Forelimb muscle (tissue), 1 donor: ENCODE measurements around the gene GAS2L3. TPM values are rescaled to one million over a fixed set of nuclear protein-coding genes. Genes with fewer than 3 reads are reported as not detected.
"Not testable (repeated sequence)": the region's sequence is repeated elsewhere in the genome, so short reads cannot be mapped to it uniquely, and the experiment has no call there.

ENCODE experiments used
- DNase-seq: peaks from one replicate; pipeline ENCODE4 v3.0.0-alpha.2; 2013; ENCODE audit warnings: low read depth
- polyA plus RNA-seq: library from polyadenylated mRNA; unstranded; fragments of 120-200 nt; gene quantifications from one replicate; pipeline ENCODE4 v1.2.1, GENCODE V29; 2013; ENCODE audit not compliant: insufficient read length

Gene GAS2L3
- polyA plus RNA-seq, result 15.9 TPM

DNA sequence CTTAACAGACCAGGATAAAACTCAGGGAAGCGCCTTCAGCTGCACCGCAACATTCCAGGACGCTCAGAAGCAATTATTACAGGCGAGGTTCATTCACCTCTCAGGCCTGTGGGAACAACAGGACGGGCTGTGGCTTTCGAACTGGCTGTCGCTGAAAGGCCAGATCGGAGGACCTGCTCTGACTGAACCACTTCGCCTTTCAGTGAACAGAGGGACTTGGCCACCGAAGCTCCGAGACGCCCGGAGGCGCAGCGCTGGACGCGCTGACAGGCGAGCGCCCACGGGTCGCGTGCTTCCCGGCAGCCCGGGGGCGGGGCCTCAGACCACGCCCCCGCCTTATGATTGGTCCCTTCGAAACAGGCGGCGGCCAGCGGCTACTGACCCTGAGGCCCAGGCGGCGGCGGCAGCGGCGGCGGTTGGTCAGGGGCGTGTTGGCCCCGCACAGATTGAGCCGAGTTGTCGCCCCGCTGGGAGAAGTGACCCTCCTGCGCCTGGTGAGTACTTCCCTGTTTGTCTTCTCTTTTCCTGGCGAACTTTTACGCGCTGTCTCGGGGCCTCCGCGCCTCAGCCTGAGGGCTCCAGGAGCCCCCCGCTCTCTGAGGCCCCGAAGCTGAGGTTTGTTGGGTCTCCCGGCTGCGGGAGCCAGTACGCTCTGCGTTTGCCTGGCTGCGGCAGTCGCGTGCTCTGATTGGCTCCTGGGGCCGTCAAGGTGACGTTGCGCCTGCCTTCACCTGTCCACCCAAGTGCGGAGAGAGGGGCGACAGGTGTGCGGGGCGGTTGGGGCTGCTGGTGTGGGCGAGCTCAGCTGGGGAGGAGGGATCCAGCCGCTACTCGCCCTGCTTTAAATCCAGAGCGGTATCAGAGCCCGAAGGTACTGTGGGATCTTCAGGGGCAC is at the start of gene GAS2L3:
Gene GAS2L3, plus strand, starts transcription at position 393 of the 895 bp plus-strand sequence. CDS start 21,221 bp downstream, outside the sequence.
- DNase-seq, result peak; percentile 63

DNA sequence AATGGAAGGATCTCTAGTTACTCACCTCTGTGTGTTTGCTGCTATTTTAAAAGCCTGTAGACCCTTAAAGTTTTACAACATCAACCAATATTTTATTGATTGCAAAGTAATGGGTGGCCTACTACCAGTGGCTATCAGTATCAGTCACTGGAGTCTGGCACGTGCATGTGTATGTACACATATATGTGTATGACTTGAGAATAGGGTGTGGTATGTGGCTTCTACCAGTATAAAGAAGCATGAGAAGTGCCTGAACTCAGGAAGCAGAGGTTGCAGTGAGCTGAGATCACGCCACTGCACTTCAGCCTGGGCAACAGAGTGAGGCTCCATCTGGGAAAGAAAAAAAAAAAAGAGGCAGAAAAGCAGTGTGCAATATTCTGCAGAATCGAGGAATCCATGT is 45.5 kb upstream of the GAS2L3 start:
- DNase-seq, result no peak

DNA sequence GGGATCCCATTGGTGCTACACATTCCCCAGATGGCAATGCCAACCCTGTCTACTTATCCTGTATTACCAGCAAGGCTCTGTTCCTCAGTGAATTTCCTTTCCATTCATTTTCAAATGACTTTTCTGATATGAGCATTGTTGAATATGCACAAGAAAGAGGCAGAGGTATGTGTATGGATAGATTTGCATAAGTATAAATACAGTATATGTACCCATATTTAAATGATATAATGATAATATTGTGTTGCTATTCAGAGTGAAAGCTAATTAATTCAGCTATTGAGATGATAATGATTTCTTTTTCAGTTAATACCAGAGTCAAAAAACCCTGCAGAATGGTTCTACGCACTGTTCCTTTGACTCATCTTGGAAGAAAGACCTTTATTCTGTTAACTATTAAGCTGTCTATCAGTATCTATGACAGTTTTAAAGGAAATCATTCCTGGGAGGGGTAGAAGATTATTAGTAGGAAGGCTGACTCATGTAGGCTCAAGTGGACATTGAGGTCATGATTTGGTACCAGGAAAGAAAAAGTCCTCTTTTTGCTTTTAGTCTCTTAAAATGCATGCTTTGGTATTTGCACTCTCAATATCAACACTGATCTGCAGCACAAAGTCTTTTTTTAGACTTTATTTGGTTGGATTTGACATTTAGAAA is 44.9 kb upstream of the GAS2L3 start:
- no peak for DNase-seq

DNA sequence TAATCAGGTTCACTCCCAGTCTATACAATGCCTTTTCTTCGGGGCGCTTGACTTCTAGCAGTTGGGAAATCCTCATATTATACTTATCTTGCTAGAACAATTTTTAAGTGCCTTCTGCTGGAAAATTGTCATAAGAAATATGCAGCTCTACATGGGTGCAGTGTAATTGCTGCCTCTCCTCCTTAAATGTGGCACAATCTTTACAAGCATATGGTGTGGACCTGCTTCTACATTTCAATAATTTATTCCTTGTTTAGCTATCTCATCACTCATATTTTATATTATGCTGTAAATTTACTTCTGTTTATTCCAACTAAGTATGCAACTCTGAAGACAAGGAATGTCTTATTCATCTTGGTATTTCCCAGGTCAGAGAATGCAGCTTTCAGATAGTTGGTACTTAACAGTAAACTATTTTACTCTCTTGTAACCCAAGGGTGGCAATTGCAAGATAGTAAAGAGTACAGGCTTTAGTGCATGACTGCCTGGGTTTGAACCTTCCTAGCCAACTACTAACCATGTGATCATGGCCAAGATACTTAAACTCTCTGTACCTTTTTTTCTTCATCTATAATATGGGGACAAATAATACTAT is 43.6 kb upstream of the GAS2L3 start:
- DNase-seq, result no peak

DNA sequence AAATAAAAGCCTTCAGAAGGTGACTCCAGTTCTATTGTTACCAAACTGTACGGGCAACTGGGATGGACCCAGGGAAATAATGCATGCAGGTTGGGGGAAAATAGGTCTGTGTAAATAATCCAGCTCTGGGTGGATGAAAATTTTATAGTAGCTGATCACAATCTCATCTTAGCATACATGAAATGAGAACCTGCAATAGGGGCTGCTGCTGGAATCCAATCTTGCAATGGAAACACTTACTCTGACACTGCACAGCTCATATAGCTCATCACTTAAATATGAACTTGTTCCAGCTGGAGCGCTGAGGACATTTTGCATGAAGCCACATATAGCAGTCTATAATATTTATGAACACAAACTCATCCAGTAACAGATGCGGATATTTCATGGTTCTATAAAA is 40.1 kb upstream of the GAS2L3 start:
- no peak for DNase-seq

DNA sequence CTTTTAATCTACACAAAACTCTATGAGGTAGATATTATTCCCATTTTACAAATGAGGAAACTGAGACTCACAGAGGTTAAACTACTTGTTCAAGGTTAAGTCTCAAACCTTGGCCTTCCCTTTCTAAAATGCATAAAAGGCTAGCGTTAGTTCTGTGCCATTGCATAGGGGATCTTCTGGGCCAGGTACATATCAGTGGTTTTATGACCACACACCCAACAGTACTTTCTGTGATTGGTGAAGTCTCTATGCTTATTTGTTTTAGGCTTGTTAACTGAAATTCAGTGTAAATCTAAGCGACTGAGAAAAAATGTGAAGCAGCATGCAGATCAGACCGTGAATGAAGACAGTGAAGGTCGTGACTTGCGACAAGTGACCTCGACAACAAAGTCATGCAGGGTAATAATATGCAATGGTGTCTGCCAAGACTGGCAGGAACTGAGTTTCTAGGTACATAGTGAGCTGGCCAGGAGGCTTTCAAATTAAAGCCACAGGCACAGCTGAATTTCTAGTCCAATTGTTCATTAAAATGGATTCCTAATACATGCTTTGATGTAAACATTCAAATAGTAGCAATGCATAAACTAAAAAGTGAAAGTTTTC is 38.8 kb upstream of the GAS2L3 start:
- DNase-seq, result no peak

DNA sequence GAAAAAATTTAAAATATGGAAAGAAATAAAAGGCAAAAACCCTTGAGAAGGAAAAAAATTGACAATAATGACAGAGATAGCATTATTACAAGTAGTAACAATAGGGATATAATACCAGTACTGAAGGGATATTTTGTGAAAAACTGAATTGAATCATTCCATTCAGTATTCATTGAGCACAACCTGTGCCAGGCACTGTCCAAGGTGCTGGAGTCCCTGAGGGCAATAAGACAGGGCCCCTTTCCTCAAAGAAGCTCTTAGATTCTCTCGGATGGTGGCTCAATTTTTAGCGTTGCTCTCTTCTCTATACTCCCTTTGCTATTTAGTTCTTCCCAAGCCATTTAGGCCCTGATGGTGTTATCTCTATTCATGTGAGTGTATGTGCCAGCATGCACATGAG is 34.3 kb upstream of the GAS2L3 start:
- peak; percentile 6 for DNase-seq

DNA sequence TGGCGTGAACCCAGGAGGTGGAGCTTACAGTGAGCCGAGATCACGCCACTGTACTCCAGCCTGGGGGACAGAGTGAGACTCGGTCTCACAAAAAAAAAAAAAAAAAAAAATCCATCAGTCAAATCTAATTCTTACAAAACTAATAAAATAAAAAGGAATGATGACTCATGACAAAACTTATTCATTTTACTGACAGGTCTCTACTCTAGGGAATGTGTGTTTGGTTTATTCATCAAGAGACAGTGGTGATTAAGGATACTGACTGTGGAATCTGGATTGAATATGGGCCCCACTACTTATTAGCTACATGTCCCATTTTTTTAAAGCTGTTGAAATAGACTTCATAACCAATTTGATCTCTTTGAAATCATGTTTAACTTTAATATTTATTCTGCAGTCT is 29.3 kb upstream of the GAS2L3 start:
- no peak for DNase-seq

DNA sequence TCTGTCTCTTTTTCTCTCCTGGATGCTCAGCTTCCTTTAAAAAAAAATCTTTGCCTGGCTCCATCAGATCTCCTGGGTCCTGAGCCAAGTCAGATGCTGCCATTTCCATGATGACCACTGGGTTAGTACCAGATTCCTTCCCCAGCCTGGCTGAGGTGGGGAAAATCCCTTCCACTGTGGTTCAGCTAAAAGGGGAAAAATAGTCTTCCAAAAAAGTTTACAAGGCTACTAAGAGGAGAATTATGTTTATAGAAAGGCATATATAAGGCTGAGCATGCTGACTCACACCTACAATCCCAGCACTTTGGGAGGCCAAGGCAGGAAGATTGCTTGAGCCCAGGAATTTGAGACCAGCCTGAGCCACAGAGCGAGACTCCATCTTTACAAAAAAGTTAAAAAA is 28.4 kb upstream of the GAS2L3 start:
- DNase-seq, result no peak

DNA sequence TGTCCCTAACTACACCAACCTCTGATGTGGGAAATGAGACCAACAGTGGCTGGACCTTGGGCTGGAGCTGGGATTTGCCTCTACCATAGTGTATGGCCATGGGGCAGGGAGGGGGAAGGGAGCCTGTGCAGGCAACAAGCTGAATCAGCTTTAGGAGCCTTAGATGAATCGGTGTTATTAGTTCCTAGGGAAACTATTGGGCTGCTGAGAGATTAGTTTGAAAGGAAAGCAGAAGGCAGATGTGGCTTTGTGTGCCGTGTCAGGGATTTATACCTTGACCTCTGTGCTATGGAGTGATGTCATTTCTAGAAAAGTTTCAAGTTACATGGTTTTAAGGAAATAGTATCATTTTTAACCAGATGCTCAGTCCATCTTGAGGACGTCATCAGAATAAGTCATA is 19.5 kb upstream of the GAS2L3 start:
- no peak for DNase-seq

DNA sequence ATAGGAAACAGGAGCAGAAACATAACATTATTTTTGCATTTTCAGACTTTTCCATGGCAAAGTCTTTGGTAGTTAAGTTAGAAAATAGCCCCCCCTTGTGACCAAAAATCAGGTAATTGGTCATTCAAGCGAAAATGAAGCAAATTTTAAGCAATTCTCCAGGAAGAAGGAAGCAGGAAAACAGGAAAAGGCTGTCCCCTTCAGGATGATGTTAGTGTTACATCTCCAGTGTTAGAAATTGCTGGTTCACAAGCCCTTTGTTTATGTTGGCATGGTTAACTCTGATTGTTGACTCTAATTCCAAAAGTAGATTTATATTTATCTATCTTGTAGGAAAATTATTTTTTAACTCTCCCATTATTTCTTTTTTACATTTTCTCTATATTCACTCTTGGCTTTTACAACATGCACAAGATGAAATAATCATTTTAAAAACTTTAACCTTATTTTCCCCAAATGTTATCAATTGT is 18.8 kb upstream of the GAS2L3 start:
- DNase-seq, result peak; percentile 70

DNA sequence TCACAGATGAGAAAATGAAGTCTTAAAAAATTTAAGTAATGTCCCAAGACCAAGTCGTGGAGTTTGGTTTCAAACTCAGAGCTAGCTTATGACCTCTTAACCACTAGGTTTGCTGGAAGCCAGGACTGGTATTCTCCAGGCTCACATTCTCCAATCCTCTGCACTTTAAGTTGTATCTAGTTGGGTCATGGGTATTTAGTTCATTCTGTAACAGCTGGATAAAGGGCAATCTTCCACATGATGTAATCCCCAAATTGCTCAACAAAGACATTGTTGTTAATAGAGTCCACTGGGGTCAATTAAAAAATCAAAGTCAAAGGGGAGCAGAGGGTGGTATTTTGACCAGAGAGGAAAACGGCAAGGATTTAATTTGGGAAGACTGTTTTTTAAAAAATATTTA is 17.8 kb upstream of the GAS2L3 start:
- DNase-seq, result no peak

DNA sequence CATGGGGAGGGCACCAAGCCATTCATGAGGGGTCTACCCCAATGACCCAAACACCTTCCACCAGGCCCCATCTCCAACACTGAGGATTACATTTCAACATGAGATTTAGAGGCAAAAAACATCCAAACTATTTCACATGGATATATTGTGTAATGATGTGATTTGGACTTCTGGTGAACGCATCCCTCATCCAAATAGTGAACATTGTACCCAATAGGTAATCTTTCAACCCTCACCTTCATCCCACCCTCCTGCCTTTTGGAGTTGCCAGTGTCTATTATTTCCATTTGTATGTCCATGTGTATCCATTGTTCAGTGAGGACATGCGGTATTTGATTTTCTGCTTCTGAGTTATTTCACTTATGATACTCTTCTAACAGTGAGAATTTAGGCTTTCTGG is 16.1 kb upstream of the GAS2L3 start:
- no peak for DNase-seq

DNA sequence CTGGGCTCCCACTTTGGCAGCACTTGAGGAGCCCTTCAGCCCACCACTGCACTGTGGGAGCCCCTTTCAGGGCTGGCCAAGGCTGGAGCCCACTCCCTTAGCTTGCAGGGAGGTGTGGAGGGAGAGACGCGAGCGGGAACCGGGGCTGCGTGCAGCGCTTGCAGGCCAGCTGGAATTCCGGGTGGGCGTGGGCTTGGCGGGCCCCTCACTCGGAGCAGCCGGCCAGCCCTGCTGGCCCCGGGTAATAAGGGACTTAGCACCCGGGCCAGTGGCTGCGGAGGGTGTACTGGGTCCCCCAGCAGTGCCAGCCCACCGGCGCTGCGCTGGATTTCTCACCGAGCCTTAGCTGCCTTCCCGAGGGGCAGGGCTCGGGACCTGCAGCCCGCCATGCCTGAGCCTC is 14.2 kb upstream of the GAS2L3 start:
- DNase-seq, result not testable (repeated sequence)

DNA sequence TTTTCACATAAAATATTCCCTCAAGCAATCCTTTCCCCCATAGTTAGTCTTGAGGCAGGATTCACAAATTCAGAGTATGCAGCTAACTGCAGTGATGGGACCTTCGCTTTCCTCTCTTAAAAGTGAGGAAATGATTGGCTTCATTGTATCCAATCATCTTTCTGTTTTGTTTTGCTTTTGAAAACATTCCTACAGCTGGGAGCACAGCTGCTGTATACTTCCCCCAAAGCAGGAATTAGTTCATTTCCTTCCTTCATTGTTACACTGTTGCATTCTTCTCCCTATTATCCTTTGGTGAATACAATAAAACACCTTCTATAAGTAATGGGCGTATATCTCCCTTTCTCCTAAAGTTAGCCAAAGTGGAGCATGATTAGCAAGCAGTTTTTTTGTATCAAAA is 9.4 kb upstream of the GAS2L3 start:
- DNase-seq, result no peak

DNA sequence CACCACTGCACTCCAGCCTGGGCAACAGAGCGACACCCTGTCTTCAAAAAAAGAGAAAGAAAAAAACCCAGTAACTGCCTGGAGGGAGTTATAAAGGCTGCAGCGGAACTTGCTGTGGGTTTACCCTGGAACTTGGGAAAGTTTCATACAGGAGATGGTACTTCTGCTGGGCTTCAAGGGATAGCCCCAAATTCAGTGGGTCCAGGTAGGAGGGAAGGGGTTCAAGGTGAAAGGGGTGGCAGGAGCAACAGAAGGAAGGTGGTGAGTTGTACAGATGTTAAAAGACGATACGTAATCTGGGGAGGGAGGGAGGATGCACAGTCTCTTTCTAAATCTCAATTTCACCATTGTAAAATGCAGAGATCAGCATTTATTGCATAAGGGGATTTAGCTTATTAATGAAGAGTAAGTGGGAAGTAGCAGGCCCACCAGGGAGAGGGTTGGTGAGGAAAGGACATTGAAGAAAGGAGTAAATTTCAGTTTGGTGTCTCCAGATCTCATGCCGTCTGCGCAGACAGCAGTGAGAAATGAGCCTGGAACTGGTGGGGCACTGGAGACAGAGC is 8.5 kb upstream of the GAS2L3 start:
- no peak for DNase-seq

DNA sequence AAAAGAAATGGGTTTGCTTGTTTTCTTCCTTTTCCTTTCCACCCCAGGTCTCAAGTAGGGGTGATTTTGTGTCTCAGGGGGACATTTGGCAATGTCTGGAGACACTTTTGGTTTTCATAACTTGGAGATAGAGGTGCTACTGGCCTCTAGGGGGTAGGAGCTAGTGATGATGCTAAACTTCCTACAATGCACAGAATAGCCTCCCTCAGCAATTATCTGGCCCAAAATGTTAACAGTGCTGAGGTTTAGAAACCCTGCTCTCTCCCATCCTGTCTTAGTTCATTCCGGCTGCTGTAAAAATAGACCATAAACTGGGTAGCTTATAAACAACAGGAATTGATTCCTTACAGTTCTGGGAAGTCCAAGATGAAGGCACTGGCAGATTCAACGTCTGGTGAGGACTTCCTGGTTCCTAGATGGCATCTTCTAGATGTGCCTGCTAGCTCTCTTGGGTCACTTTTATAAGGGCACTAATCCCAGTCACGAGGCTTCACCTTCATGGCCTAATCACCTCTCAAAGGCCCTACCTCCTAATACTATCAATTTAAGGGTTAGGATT is 7.4 kb upstream of the GAS2L3 start:
- no peak for DNase-seq

DNA sequence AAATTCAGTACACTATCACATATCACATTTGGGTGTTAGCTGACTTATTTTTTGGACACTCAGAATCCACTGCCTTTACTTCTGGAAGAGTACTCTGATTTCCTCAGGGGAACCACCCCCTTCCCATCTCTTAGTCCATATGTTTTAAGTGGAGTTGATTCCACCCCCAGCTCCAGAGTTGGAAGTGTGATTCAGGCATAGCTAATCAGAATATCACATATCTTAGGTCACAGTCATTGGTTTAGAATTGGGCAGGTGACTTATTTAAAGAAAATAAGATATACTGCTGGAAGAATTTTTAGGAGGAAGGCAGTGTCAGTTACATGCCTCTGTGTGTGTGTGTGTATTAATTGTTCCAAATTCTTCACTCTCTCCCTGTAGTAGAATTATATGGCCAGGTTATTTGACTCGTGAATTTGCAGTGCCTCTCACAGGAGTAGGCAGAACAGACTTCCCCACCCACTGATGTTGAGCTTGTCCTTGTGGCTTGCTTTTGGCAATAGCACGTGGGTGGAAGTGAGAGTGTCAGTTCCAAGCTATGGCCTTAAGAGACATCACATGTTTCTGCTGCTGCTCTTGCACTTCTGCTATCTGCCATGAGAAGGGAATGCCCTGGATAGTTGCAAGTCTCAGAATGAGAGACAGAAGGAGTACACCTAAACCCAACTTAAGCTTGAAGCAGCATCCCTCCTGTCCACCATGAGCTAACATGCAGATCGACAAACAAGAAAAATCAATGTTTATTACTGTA is 6.4 kb upstream of the GAS2L3 start:
- DNase-seq, result no peak

DNA sequence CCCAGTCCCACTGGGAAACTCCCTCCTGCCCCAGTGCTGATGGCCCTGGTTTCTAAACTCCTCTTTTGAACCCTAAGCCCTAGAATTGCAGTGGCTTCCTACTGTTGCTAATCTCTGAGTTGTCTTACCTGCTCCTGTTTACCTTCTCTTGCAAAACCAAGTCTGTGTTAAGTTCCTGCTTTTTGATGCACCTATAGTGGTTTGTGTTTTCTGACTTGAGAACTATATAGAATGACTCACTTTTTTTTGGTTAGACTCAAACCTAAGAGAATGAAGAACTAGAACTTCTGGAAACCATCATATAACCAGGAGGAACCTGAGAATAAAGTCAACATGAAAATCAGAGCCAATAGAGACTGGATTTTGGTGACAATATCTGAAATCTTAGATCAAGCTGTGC is 5.5 kb upstream of the GAS2L3 start:
- no peak for DNase-seq

DNA sequence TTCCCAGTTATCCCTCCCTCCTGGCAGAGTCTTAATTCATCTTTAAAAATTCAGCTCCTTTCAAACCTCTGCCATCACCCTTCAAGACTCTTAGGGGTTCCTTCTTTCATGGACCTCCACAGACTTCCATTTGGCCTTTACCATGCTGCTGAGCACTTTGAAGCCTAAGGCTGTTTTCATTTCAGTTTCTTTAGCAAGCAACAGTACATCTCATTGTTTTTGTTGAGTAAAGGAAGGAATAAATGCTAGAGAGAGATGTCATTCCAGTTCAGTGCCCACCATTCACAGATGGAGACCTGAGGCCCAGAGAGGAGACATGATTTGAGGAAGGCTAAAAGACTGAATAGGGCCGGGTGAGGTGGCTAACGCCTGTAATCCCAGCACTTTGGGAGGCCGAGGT is 1.3 kb upstream of the GAS2L3 start:
- no peak for DNase-seq
